Mucosa of descending colon (tissue), 3 donors: ENCODE results near the gene EIF3K. TPM values are rescaled to one million over a fixed set of nuclear protein-coding genes. Genes with fewer than 3 reads are reported as not detected.
"Not testable (repeated sequence)": the region's sequence is repeated elsewhere in the genome, so short reads cannot be mapped to it uniquely, and the experiment has no call there.

Experiments used
- ATAC-seq: fragments of 200-7000 bp; cut with Tn5 transposase; one replicate; pipeline ENCODE4 v1.9.1; 2020; ENCODE audit warnings: mild to moderate bottlenecking, moderate library complexity
- DNase-seq, 3 donors: peaks; one replicate each; pipeline ENCODE4 v3.0.0-alpha.2; 2020
- H3K36me3 ChIP-seq: fragments of 200-600 bp; one replicate; pipeline ENCODE4 v1.8.0; 2021; ENCODE audit warnings: low read depth, mild to moderate bottlenecking
- H3K4me1 ChIP-seq: fragments of 200-600 bp; one replicate; pipeline ENCODE4 v1.8.0; 2021; ENCODE audit warnings: low read depth, mild to moderate bottlenecking
- H3K4me3 ChIP-seq: fragments of 200-600 bp; one replicate; pipeline ENCODE4 v1.8.0; 2021; ENCODE audit warnings: mild to moderate bottlenecking
- H3K9me3 ChIP-seq: fragments of 200-600 bp; one replicate; pipeline ENCODE4 v1.8.0; 2021; ENCODE audit warnings: mild to moderate bottlenecking
- intact Hi-C, 2 donors: fragments of 100-400 bp; cut with DNase I in 1 of 2; cut with micrococcal nuclease in 1 of 2; formaldehyde crosslinking; loops; one replicate each; pipeline versions ENCODE4 v1.11.0 to v1.11.1; 2022; cut with DNase I, micrococcal nuclease
- total RNA-seq, 3 donors: library from RNA; stranded (reverse); fragmentation: NEBNext Ultra II Directional in 2 of 3; extraction: Animal tissue kit (Norgen Biotek cat#: 25700) in 2 of 3; gene quantifications; one replicate each; pipeline versions ENCODE4 v1.2.1 to v1.2.4, GENCODE V29; 2021 to 2023
- TF ChIP-seq, protein P1 (sequence below): fragments of 200-600 bp; IDR thresholded peaks from one replicate; pipeline ENCODE4 v1.8.0; 2022; ENCODE audit warnings: antibody characterized with exemption, mild to moderate bottlenecking
- donor health status: DM: no; HTN: no; CAD: no; lungs with moderate emphysema.
- donor health status: DM: no; HTN: no; CAD: no.
- donor health status: DM: no; HTN: yes; CAD: no.

Gene EIF3K
- total RNA-seq, 3 donors from 2014 or later = 338 to 393 (median 350) TPM

GRCh38 chr19:38624822-38625221 lies 5.8 kb downstream of the EIF3K start:
- peaks cover 6% of the 10 kb centered on the region for H3K4me1 ChIP-seq
- H3K4me3 ChIP-seq = no peak overlapping the region
- peaks cover 9% of the 10 kb centered on the region for H3K36me3 ChIP-seq
- ATAC-seq = no peak
- DNase-seq = no peak
- no peaks in the 10 kb centered on the region for H3K9me3 ChIP-seq
- intact Hi-C loops = no loop called here
- TF ChIP-seq, protein P1, sequence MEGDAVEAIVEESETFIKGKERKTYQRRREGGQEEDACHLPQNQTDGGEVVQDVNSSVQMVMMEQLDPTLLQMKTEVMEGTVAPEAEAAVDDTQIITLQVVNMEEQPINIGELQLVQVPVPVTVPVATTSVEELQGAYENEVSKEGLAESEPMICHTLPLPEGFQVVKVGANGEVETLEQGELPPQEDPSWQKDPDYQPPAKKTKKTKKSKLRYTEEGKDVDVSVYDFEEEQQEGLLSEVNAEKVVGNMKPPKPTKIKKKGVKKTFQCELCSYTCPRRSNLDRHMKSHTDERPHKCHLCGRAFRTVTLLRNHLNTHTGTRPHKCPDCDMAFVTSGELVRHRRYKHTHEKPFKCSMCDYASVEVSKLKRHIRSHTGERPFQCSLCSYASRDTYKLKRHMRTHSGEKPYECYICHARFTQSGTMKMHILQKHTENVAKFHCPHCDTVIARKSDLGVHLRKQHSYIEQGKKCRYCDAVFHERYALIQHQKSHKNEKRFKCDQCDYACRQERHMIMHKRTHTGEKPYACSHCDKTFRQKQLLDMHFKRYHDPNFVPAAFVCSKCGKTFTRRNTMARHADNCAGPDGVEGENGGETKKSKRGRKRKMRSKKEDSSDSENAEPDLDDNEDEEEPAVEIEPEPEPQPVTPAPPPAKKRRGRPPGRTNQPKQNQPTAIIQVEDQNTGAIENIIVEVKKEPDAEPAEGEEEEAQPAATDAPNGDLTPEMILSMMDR = no peak

DNA sequence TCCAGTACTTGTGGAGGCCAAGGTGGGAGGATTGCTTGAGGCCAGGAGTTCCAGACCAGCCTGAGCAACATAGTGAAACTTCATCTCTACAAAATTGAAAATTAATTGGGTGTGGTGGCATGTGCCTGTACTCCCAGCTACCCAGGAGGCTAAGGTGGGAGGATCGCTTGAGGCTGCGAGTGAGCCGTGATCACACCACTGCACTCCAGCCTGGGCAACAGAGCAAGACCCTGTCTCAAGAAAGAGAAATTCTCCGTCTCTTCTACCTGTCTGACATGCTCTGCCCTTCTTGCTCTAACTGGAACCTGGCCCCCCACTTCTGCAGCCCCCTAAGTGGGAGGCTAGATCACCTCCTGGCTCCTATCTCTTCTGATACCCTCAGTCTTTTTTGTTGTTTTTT lies 7.4 kb downstream of the EIF3K start:
- peaks cover 9% of the 10 kb centered on the region for H3K36me3 ChIP-seq
- intact Hi-C loops = no loop called here

GRCh38 chr19:38629568-38629967 lies 10.6 kb downstream of the EIF3K start:
- no peaks in the 10 kb centered on the region for H3K4me1 ChIP-seq
- no peak overlapping the region for H3K4me3 ChIP-seq
- ATAC-seq = no peak
- peaks cover 3% of the 10 kb centered on the region for H3K36me3 ChIP-seq
- DNase-seq = no peak
- TF ChIP-seq, protein P1 = no peak
- H3K9me3 ChIP-seq = no peaks in the 10 kb centered on the region
- intact Hi-C loops = no loop called here

More for the DNA sequence above, 7.4 kb downstream of the EIF3K start:
- Histone ChIP-seq H3K4me3 (no peak overlapping the region), H3K4me1 (no peaks in the 10 kb centered on the region), H3K9me3 (no peaks in the 10 kb centered on the region)
- TF ChIP-seq, protein P1 = no peak
- ATAC-seq (no peak), DNase-seq (no peak)

DNA sequence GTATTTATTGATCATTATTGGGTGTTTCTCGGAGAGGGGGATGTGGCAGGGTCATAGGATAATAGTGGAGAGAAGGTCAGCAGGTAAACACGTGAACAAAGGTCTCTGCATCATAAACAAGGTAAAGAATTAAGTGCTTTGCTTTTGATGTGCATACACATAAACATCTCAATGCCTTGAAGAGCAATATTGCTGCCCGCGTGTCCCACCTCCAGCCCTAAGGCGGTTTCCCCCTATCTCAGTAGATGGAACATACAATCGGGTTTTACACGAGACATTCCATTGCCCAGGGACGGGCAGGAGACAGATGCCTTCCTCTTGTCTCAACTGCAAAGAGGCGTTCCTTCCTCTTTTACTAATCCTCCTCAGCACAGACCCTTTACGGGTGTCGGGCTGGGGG lies 12.3 kb downstream of the EIF3K start:
- peaks cover 11% of the 10 kb centered on the region for H3K4me1 ChIP-seq
- not testable (repeated sequence) for H3K4me3 ChIP-seq, DNase-seq, H3K9me3 ChIP-seq, ATAC-seq, H3K36me3 ChIP-seq
- intact Hi-C loops = loop anchor here in 1 of 2 donors (10.0 kb wide), 1 partner anchor 226 kb away; the partner anchor contains the start of gene FAM98C

GRCh38 chr19:38631811-38632475 lies 13.0 kb downstream of the EIF3K start:
- DNase-seq, ATAC-seq: not testable (repeated sequence)
- intact Hi-C loops = loop anchor here in 1 of 2 donors (10.0 kb wide), 1 partner anchor 227 kb away; the partner anchor contains the start of gene FAM98C

DNA sequence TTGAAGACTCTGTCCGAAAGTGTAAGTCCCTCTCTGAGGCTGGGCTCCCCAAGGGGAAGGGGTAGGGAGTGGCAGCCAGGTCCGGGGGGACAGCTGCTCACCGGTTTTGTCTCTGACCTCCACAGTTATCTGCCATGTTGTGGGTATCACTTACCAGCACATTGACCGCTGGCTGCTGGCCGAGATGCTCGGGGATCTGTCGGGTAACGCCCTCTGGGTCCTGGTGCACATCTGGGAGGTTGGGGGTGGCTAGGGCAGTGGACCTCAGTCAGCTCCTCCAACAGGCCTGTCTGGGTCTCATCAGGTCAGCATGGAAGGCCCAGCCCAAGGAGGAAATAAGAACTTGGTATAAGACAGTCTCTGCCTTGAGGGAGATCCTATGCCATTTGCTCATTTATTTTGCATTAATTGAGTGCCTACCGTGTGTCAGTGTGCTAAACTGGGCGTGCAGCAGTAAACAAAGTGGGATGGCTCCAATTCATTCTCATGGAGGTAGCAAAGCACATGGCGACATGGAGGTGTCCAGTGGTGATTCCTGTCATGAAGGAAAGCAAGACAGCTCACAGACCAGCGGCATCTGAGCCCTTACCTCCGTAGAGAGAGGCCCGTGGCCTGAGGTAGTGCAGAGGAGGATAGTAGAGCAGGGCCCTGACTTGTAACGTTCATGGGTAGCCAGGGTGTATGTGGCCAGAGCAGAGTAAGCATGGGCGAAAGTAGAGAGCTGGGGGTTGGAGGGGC lies 13.7 kb downstream of the EIF3K start:
- TF ChIP-seq, protein P1 = no peak
- Histone ChIP-seq H3K36me3 (no peaks in the 10 kb centered on the region), H3K4me1 (peaks cover 22% of the 10 kb centered on the region), H3K9me3 (no peaks in the 10 kb centered on the region), H3K4me3 (no peak overlapping the region)
- no peak for DNase-seq
- intact Hi-C loops = loop anchor here in 1 of 2 donors (10.0 kb wide), 1 partner anchor 228 kb away; the partner anchor contains the start of gene FAM98C
- no peak for ATAC-seq

More at GRCh38 chr19:38631811-38632475, 13.0 kb downstream of the EIF3K start:
- not testable (repeated sequence) for H3K36me3 ChIP-seq, H3K9me3 ChIP-seq, H3K4me3 ChIP-seq
- H3K4me1 ChIP-seq = peaks cover 18% of the 10 kb centered on the region
